Duodenal mucosa (tissue), 2 donors: Measurements from ENCODE around the gene PSMG4.

ENCODE experiments used
- H3K27ac ChIP-seq: one replicate; pipeline ENCODE4 v1.7.0; 2013; ENCODE audit warnings: low read depth, low read length
- H3K27me3 ChIP-seq, 2 donors: one replicate each; pipeline ENCODE4 v1.7.0; 2013; ENCODE audit warnings: low read length in 2 of 2, control low read depth in 1 of 2; ENCODE audit not compliant: insufficient read depth in 2 of 2, control insufficient read depth in 1 of 2
- H3K36me3 ChIP-seq, 2 donors: one replicate each; pipeline ENCODE4 v1.7.0; 2013; ENCODE audit warnings: low read length in 2 of 2, control low read depth in 1 of 2; ENCODE audit not compliant: insufficient read depth in 2 of 2, control insufficient read depth in 1 of 2
- H3K4me1 ChIP-seq, 2 donors: one replicate each; pipeline ENCODE4 v1.7.0; 2013; ENCODE audit warnings: low read length in 2 of 2, control low read depth in 1 of 2; ENCODE audit not compliant: insufficient read depth in 2 of 2, control insufficient read depth in 1 of 2
- H3K4me3 ChIP-seq, 2 donors: one replicate each; pipeline ENCODE4 v1.7.0; 2013; ENCODE audit warnings: low read length in 2 of 2, low read depth in 1 of 2
- H3K9ac ChIP-seq, 2 donors: one replicate each; pipeline ENCODE4 v1.7.0; 2013; ENCODE audit warnings: low read length in 2 of 2, low read depth in 1 of 2
- H3K9me3 ChIP-seq, 2 donors: one replicate each; pipeline ENCODE4 v1.7.0; 2013; ENCODE audit warnings: low read length in 2 of 2, control low read depth in 1 of 2; ENCODE audit not compliant: control insufficient read depth in 1 of 2

PSMG4 gene

GRCh38 chr6:3305831-3306230 is 47.1 kb downstream of the PSMG4 start:
- H3K4me3 ChIP-seq = no peak overlapping the region
- H3K27ac ChIP-seq = no peak overlapping the region
- H3K36me3 ChIP-seq = peaks cover 2 to 44% of the 10 kb centered on the region in 2 donors
- H3K9me3 ChIP-seq = no peaks in the 10 kb centered on the region
- no peaks in the 10 kb centered on the region for H3K4me1 ChIP-seq
- H3K27me3 ChIP-seq = no peaks in the 10 kb centered on the region
- no peak overlapping the region for H3K9ac ChIP-seq

- no peak overlapping the region for H3K4me3 ChIP-seq
- no peak overlapping the region for H3K27ac ChIP-seq
- H3K9ac ChIP-seq = no peak overlapping the region
- H3K9me3 ChIP-seq = no peaks in the 10 kb centered on the region
- no peaks in the 10 kb centered on the region for H3K27me3 ChIP-seq
- peaks cover 2 to 44% of the 10 kb centered on the region in 2 donors for H3K36me3 ChIP-seq
- no peaks in the 10 kb centered on the region for H3K4me1 ChIP-seq
Observed at GRCh38 chr6:3306848-3307247, 48.1 kb downstream of the PSMG4 start.

- H3K27ac ChIP-seq = no peak overlapping the region
- H3K9ac ChIP-seq = no peak overlapping the region
Observed at GRCh38 chr6:3307436-3307835, 48.7 kb downstream of the PSMG4 start.

GRCh38 chr6:3308106-3308505 is 49.4 kb downstream of the PSMG4 start:
- H3K36me3 ChIP-seq = peaks cover 2 to 44% of the 10 kb centered on the region in 2 donors
- no peaks in the 10 kb centered on the region for H3K27me3 ChIP-seq
- no peak overlapping the region for H3K27ac ChIP-seq
- H3K9ac ChIP-seq = no peak overlapping the region
- no peaks in the 10 kb centered on the region for H3K4me1 ChIP-seq
- H3K4me3 ChIP-seq = no peak overlapping the region
- no peaks in the 10 kb centered on the region for H3K9me3 ChIP-seq

More at GRCh38 chr6:3307436-3307835, 48.7 kb downstream of the PSMG4 start:
- H3K4me3 ChIP-seq = no peak overlapping the region
- H3K27me3 ChIP-seq = no peaks in the 10 kb centered on the region
- peaks cover 2 to 44% of the 10 kb centered on the region in 2 donors for H3K36me3 ChIP-seq
- H3K4me1 ChIP-seq = no peaks in the 10 kb centered on the region
- no peaks in the 10 kb centered on the region for H3K9me3 ChIP-seq

- H3K4me1 ChIP-seq = no peaks in the 10 kb centered on the region
- peaks cover 2 to 41% of the 10 kb centered on the region in 2 donors for H3K36me3 ChIP-seq
- H3K27me3 ChIP-seq = no peaks in the 10 kb centered on the region
- H3K27ac ChIP-seq = no peak overlapping the region
- H3K9me3 ChIP-seq = no peaks in the 10 kb centered on the region
- no peak overlapping the region for H3K9ac ChIP-seq
- H3K4me3 ChIP-seq = no peak overlapping the region
Observed at GRCh38 chr6:3309391-3310050, 50.8 kb downstream of the PSMG4 start.

GRCh38 chr6:3310051-3310448 is 51.3 kb downstream of the PSMG4 start:
- H3K4me3 ChIP-seq = no peak overlapping the region
- peaks cover 2 to 37% of the 10 kb centered on the region in 2 donors for H3K36me3 ChIP-seq
- no peaks in the 10 kb centered on the region for H3K9me3 ChIP-seq
- no peaks in the 10 kb centered on the region for H3K27me3 ChIP-seq
- H3K27ac ChIP-seq = no peak overlapping the region
- H3K4me1 ChIP-seq = no peaks in the 10 kb centered on the region
- H3K9ac ChIP-seq = no peak overlapping the region

GRCh38 chr6:3310703-3311102 is 52.0 kb downstream of the PSMG4 start:
- Histone ChIP-seq H3K4me1 (no peaks in the 10 kb centered on the region), H3K4me3 (no peak overlapping the region), H3K36me3 (peaks cover 2 to 33% of the 10 kb centered on the region in 2 donors), H3K27me3 (no peaks in the 10 kb centered on the region), H3K9ac (no peak overlapping the region), H3K27ac (no peak overlapping the region), H3K9me3 (no peaks in the 10 kb centered on the region)

GRCh38 chr6:3311826-3312225 is 53.1 kb downstream of the PSMG4 start:
- H3K27me3 ChIP-seq = no peaks in the 10 kb centered on the region
- H3K27ac ChIP-seq = no peak overlapping the region
- no peak overlapping the region for H3K9ac ChIP-seq
- peaks cover 2 to 33% of the 10 kb centered on the region in 2 donors for H3K36me3 ChIP-seq
- no peaks in the 10 kb centered on the region for H3K4me1 ChIP-seq
- H3K4me3 ChIP-seq = no peak overlapping the region
- no peaks in the 10 kb centered on the region for H3K9me3 ChIP-seq

- Histone ChIP-seq H3K27ac (no peak overlapping the region), H3K9ac (no peak overlapping the region), H3K36me3 (peaks cover 0 to 32% of the 10 kb centered on the region in 2 donors)
Observed at GRCh38 chr6:3312604-3313231, 54.0 kb downstream of the PSMG4 start.

GRCh38 chr6:3314176-3314575 is 55.4 kb downstream of the PSMG4 start:
- Histone ChIP-seq H3K9me3 (no peaks in the 10 kb centered on the region), H3K4me3 (no peak overlapping the region), H3K27me3 (no peaks in the 10 kb centered on the region), H3K27ac (no peak overlapping the region), H3K36me3 (peaks cover 4 to 34% of the 10 kb centered on the region in 2 donors), H3K9ac (no peak overlapping the region), H3K4me1 (no peaks in the 10 kb centered on the region)

More at GRCh38 chr6:3312604-3313231, 54.0 kb downstream of the PSMG4 start:
- no peak overlapping the region for H3K4me3 ChIP-seq
- H3K27me3 ChIP-seq = no peaks in the 10 kb centered on the region
- H3K9me3 ChIP-seq = no peaks in the 10 kb centered on the region
- H3K4me1 ChIP-seq = no peaks in the 10 kb centered on the region
